Retina (tissue), 1 donor: Measurements from ENCODE around the gene AKAP9.
"Not testable (repeated sequence)": the region's sequence is repeated elsewhere in the genome, so short reads cannot be mapped to it uniquely, and the experiment has no call there.

Source experiments
- DNase-seq: peaks from one replicate; pipeline ENCODE4 v3.0.0-alpha.2; 2016

The AKAP9 gene

GRCh38 chr7:92020636-92021035, 80.0 kb downstream of the AKAP9 start:
- DNase-seq: no peak

GRCh38 chr7:92025260-92025659, 84.6 kb downstream of the AKAP9 start:
- DNase-seq: no peak

- DNase-seq: not testable (repeated sequence)
These were observed 86.0 kb downstream of the AKAP9 start for GRCh38 chr7:92026635-92027034.

GRCh38 chr7:92027128-92027527, 86.5 kb downstream of the AKAP9 start:
- DNase-seq: not testable (repeated sequence)

GRCh38 chr7:92028226-92028625, 87.6 kb downstream of the AKAP9 start:
- no peak for DNase-seq

GRCh38 chr7:92028686-92029085, 88.0 kb downstream of the AKAP9 start:
- DNase-seq: no peak

- no peak for DNase-seq
These were observed 93.5 kb downstream of the AKAP9 start for GRCh38 chr7:92034116-92034515.

GRCh38 chr7:92035576-92035975, 94.9 kb downstream of the AKAP9 start:
- no peak for DNase-seq

- DNase-seq: no peak
These were observed 99.2 kb downstream of the AKAP9 start for GRCh38 chr7:92039900-92040299.

- DNase-seq: no peak
These were observed 101.5 kb downstream of the AKAP9 start for GRCh38 chr7:92042056-92042737.

- DNase-seq: no peak
These were observed 102.4 kb downstream of the AKAP9 start for GRCh38 chr7:92043098-92043497.

- DNase-seq: no peak
These were observed 103.0 kb downstream of the AKAP9 start for GRCh38 chr7:92043637-92044036.

- DNase-seq: no peak
These were observed 103.5 kb downstream of the AKAP9 start for GRCh38 chr7:92044148-92044547.

GRCh38 chr7:92044940-92045339, 104.3 kb downstream of the AKAP9 start:
- no peak for DNase-seq

- DNase-seq: no peak
These were observed 111.0 kb downstream of the AKAP9 start for GRCh38 chr7:92051655-92052054.

GRCh38 chr7:92052159-92052558, 111.5 kb downstream of the AKAP9 start:
- no peak for DNase-seq

GRCh38 chr7:92052684-92053083, 112.0 kb downstream of the AKAP9 start:
- DNase-seq: no peak

- DNase-seq: no peak
These were observed 112.7 kb downstream of the AKAP9 start for GRCh38 chr7:92053312-92053711.

- DNase-seq: no peak
These were observed 115.6 kb downstream of the AKAP9 start for GRCh38 chr7:92056286-92056685.

GRCh38 chr7:92057375-92057774, 116.7 kb downstream of the AKAP9 start:
- no peak for DNase-seq

GRCh38 chr7:92058040-92058439, 117.4 kb downstream of the AKAP9 start:
- no peak for DNase-seq

- DNase-seq: no peak
These were observed 118.2 kb downstream of the AKAP9 start for GRCh38 chr7:92058899-92059298.

- no peak for DNase-seq
These were observed 120.5 kb downstream of the AKAP9 start for GRCh38 chr7:92061154-92061553.

- DNase-seq: no peak
These were observed 123.9 kb downstream of the AKAP9 start for GRCh38 chr7:92064438-92065029.

GRCh38 chr7:92071032-92071431, 130.4 kb downstream of the AKAP9 start:
- DNase-seq: no peak
